ENCODE data around the gene RAB41. TPM values are rescaled to one million over a fixed set of nuclear protein-coding genes. Genes with fewer than 3 reads are reported as not detected.
"Not testable (repeated sequence)": the region's sequence is repeated elsewhere in the genome, so short reads cannot be mapped to it uniquely, and the experiment has no call there.

The RAB41 gene
- total RNA-seq, 1 donor from 2014 or later: not detected

DNA sequence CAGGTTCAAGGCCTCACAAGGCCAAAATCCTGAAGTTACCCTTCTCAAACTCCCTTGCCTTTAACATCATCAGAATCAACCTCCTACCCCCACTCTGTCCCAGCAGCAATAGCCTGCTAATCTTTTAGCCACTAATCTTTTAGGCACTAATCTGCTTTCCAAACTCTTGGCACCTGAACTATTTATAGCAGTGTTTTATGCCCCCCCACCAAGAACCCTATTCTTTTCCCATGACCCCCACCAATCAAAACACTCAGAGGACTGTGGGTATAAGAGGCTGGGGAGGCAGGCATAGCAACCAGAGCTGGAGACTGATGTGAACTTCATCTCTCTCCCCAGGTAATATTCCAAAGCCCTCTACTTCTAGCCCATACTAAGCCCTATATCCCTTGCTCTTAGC, 13.9 kb upstream of the RAB41 start, which contains the start of gene ARR3:
Gene ARR3, plus strand, starts transcription at position 301 of the 400 bp plus-strand sequence. CDS start 1,052 bp downstream, outside the sequence.
- DNase-seq (no peak), ATAC-seq (no peak)
- intact Hi-C loops (cut with DNase I): no loop called here
- Histone ChIP-seq H3K27me3 (ENCODE audit: low read depth) (no peaks in the 10 kb centered on the region), H3K36me3 (no peaks in the 10 kb centered on the region), H3K9me3 (no peaks in the 10 kb centered on the region), H3K27ac (no peak within 1 kb of the TSS), H3K4me1 (no peaks in the 10 kb centered on the region), H3K4me3 (no peak within 1 kb of the TSS)
- TF ChIP-seq, protein P1, sequence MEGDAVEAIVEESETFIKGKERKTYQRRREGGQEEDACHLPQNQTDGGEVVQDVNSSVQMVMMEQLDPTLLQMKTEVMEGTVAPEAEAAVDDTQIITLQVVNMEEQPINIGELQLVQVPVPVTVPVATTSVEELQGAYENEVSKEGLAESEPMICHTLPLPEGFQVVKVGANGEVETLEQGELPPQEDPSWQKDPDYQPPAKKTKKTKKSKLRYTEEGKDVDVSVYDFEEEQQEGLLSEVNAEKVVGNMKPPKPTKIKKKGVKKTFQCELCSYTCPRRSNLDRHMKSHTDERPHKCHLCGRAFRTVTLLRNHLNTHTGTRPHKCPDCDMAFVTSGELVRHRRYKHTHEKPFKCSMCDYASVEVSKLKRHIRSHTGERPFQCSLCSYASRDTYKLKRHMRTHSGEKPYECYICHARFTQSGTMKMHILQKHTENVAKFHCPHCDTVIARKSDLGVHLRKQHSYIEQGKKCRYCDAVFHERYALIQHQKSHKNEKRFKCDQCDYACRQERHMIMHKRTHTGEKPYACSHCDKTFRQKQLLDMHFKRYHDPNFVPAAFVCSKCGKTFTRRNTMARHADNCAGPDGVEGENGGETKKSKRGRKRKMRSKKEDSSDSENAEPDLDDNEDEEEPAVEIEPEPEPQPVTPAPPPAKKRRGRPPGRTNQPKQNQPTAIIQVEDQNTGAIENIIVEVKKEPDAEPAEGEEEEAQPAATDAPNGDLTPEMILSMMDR (IDR thresholded peaks at IDR 0.05): no peak

DNA sequence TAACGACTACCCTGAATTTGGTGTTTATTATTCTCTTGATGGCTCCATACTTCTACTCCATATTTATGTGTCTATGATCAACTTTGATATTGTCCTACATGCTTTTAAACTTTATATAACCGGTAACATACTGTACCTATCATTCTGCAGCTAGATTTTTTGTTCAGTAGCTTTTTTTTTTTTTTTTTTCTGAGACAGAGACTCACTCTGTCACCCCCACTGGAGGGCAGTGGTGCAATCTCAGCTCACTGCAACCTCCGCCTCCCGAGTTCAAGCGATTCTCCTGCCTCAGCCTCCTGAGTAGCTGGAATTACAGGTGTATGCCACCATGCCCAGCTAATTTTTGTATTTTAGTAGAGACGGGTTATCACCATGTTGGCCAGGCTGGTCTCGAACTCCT, 7.9 kb upstream of the RAB41 start:
- H3K4me1 ChIP-seq; H3K27me3 ChIP-seq (ENCODE audit: low read depth); intact Hi-C loops (cut with DNase I): not testable (repeated sequence)

DNA sequence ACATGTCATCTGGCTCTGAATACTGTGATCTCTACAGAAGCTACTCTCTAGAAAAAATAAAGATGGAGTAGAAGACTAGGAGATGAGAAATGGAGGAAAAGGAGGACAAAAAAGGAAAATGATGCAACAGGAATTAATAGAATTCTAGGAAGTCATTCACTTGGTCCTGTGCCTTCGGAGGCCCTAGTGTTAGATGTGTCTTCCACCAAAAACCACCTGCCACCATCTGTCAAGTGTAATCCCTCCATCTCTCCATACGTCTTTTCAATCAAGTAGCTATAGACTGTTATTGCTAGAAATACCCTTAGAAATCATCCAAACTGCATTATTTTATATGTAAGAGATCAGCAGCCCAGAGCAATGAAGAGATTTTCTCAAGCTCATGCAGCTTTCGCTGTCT, 2.9 kb upstream of the RAB41 start:
- DNase-seq: no peak
- Histone ChIP-seq H3K4me3 (no peak overlapping the region), H3K4me1 (no peaks in the 10 kb centered on the region), H3K36me3 (no peaks in the 10 kb centered on the region), H3K9me3 (no peaks in the 10 kb centered on the region), H3K27ac (no peak overlapping the region), H3K27me3 (ENCODE audit: low read depth) (no peaks in the 10 kb centered on the region)
- TF ChIP-seq, protein P1 (IDR thresholded peaks at IDR 0.05): no peak
- ATAC-seq: no peak
- intact Hi-C loops (cut with DNase I): no loop called here

More for the DNA sequence above, 7.9 kb upstream of the RAB41 start:
- not testable (repeated sequence) for H3K36me3 ChIP-seq, DNase-seq, H3K9me3 ChIP-seq, H3K4me3 ChIP-seq, H3K27ac ChIP-seq, ATAC-seq

DNA sequence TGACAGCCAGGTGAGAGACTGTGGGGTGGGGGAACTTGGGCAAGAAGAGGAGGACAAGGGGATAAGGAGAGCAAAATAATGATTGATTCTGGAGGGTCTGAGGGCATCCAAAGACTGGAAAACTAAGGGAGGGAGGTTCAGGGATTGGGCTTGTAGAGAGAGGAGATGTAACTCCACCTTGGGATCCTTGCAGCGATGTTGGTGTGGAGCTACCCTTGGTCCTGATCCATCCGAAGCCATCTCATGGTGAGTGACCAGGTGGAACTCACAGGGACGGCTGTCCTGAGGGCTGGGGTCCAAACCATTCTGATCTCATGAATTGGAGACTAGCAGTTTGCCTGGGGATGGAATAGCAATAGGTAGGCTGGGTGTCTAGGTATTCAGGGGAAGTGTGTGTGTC, 1.4 kb upstream of the RAB41 start:
- H3K27me3 ChIP-seq (ENCODE audit: low read depth): no peaks in the 10 kb centered on the region
- no peak overlapping the region for H3K4me3 ChIP-seq
- H3K36me3 ChIP-seq: no peaks in the 10 kb centered on the region
- intact Hi-C loops (cut with DNase I): no loop called here
- no peaks in the 10 kb centered on the region for H3K9me3 ChIP-seq
- ATAC-seq: no peak
- DNase-seq: no peak
- no peak overlapping the region for H3K27ac ChIP-seq
- H3K4me1 ChIP-seq: no peaks in the 10 kb centered on the region
- TF ChIP-seq, protein P1 (IDR thresholded peaks at IDR 0.05): no peak

DNA sequence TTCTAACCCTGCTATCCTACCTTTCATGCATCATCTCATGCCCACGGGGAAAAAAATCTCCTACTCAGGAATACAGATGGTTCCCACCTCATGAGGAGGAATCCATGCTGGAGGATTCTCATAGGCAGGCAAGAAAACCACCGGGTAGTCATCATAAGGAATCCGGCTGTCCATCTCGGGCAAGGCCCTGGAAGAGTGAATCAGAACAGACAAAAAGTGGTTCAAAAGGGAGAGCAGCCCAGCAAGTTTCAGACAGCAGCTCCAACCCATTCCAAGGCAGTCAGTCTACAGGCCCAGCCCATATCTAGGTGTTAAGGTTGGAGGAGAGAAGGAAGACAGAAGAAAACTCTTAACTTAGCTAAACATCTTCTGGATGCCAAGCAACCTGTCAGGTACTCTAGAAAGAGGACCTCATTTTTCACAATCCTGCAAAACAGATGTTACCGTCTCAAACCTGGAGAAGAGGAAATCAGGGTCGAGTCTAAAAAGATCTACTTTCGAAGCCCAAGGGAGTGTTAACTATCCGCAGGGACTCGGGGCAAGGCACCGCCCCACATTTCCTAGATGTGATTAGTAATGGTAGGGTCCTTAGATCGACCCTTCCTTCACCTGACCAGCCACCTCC, 7.3 kb downstream of the RAB41 start:
- intact Hi-C loops (cut with DNase I): no loop called here
- DNase-seq: no peak
- ATAC-seq: no peak
- Histone ChIP-seq H3K9me3 (no peaks in the 10 kb centered on the region), H3K36me3 (peaks cover 21% of the 10 kb centered on the region), H3K27me3 (ENCODE audit: low read depth) (no peaks in the 10 kb centered on the region), H3K27ac (peak overlapping the region; percentile 72), H3K4me1 (peaks cover 13% of the 10 kb centered on the region), H3K4me3 (peak overlapping the region; percentile 62)
- TF ChIP-seq, protein P1 (IDR thresholded peaks at IDR 0.05): no peak
